ENCODE measurements around the gene DNAH11.

GRCh38 chr7:21946222-21946709, 403.4 kb downstream of the DNAH11 start:
- TF ChIP-seq CTCF (IDR thresholded peaks at IDR 0.05), result no peak
- TF ChIP-seq POLR2A (IDR thresholded peaks at IDR 0.05), result no peak
